HepG2 (cell line): ENCODE measurements around the gene EP300. TPM values are rescaled to one million over a fixed set of nuclear protein-coding genes. Genes with fewer than 3 reads are reported as not detected.
A peak's percentile ranks its signal among the peaks of the same experiment; 100 is the strongest.

ENCODE experiments used
- E2F2 ChIP-seq: sonication (generic); formaldehyde crosslinking; IDR thresholded peaks from 2 replicates; pipeline ENCODE4 v1.4.0; 2020; ENCODE audit warnings: missing genetic modification reagents, borderline replicate concordance
- EHMT2 ChIP-seq: fragments of 200-600 bp; sonication (generic); IDR thresholded peaks from 2 replicates; pipeline ENCODE4 v1.7.0; 2017; ENCODE audit warnings: antibody characterized with exemption, low read depth, low read length, borderline replicate concordance
- ELF3 ChIP-seq: IDR thresholded peaks from 2 replicates; pipeline ENCODE4 v1.6.1; 2016; ENCODE audit warnings: missing genetic modification reagents, missing compliant biosample characterization
- ELF4 ChIP-seq: sonication (generic); formaldehyde crosslinking; IDR thresholded peaks from 2 replicates; pipeline ENCODE4 v1.5.0; 2020; ENCODE audit warnings: missing genetic modification reagents, mild to moderate bottlenecking, moderate library complexity, borderline replicate concordance
- GATAD2A ChIP-seq: IDR thresholded peaks from 2 replicates; pipeline ENCODE4 v1.6.1; 2016
- GMEB1 ChIP-seq: sonication (generic); formaldehyde crosslinking; IDR thresholded peaks from 2 replicates; pipeline ENCODE4 v1.5.1; 2020; ENCODE audit warnings: missing genetic modification reagents, mild to moderate bottlenecking, borderline replicate concordance
- IKZF1 ChIP-seq: fragments of 450-650 bp; IDR thresholded peaks from 2 replicates; pipeline ENCODE4 v1.7.1; 2016
- KDM1A ChIP-seq: IDR thresholded peaks from 2 replicates; pipeline ENCODE4 v1.6.1; 2016; ENCODE audit warnings: missing compliant biosample characterization
- KDM5A ChIP-seq: fragments of 200-600 bp; sonication (generic); IDR thresholded peaks from 2 replicates; pipeline ENCODE4 v1.7.0; 2018; ENCODE audit warnings: antibody characterized with exemption, mild to moderate bottlenecking, low read length, borderline replicate concordance
- NPAS2 ChIP-seq: sonication (generic); formaldehyde crosslinking; IDR thresholded peaks from 2 replicates; pipeline ENCODE4 v1.8.0; 2022; ENCODE audit warnings: mild to moderate bottlenecking, missing genetic modification reagents, borderline replicate concordance
- PCBP1 ChIP-seq: fragments of 200-400 bp; formaldehyde crosslinking; IDR thresholded peaks from 2 replicates; pipeline ENCODE4 v1.6.1; 2017; ENCODE audit warnings: mild to moderate bottlenecking, low read depth, low read length, borderline replicate concordance
- POLR2AphosphoS2 ChIP-seq: IDR thresholded peaks from 2 replicates; pipeline ENCODE4 v1.6.1; 2011; ENCODE audit warnings: low read depth, low read length, improper control_type of control experiment
- PRMT3 ChIP-seq: sonication (generic); formaldehyde crosslinking; IDR thresholded peaks from 2 replicates; pipeline ENCODE4 v1.8.1; 2022; ENCODE audit warnings: low read depth, mild to moderate bottlenecking, moderate library complexity, missing genetic modification reagents, borderline replicate concordance
- SMAD3 ChIP-seq: sonication (generic); formaldehyde crosslinking; IDR thresholded peaks from 2 replicates; pipeline ENCODE4 v1.4.0; 2020; ENCODE audit warnings: missing genetic modification reagents
- SMARCE1 ChIP-seq: fragments of 450-650 bp; IDR thresholded peaks from 2 replicates; pipeline ENCODE4 v1.6.1; 2017; ENCODE audit warnings: borderline replicate concordance
- SNRNP70 ChIP-seq: fragments of 200-400 bp; formaldehyde crosslinking; IDR thresholded peaks from 2 replicates; pipeline ENCODE4 v1.6.1; 2017; ENCODE audit warnings: mild to moderate bottlenecking, low read depth, low read length, moderate library complexity
- SP5 ChIP-seq: IDR thresholded peaks from 2 replicates; pipeline ENCODE4 v1.6.1; 2016; ENCODE audit warnings: low read depth, borderline replicate concordance
- SRSF9 ChIP-seq: fragments of 200-400 bp; formaldehyde crosslinking; IDR thresholded peaks from 2 replicates; pipeline ENCODE4 v1.6.1; 2018; ENCODE audit warnings: borderline replicate concordance, mild to moderate bottlenecking, low read depth, low read length; ENCODE audit not compliant: insufficient read depth, poor library complexity, severe bottlenecking
- SUZ12 ChIP-seq: fragments of 150-350 bp; IDR thresholded peaks from 2 replicates; pipeline ENCODE4 v1.6.1; 2014; ENCODE audit warnings: low read depth, low read length
- TMF1 ChIP-seq: sonication (generic); formaldehyde crosslinking; IDR thresholded peaks from 2 replicates; pipeline ENCODE4 v1.8.1; 2022; ENCODE audit warnings: low read depth, missing genetic modification reagents
- ZBTB37 ChIP-seq: sonication (generic); formaldehyde crosslinking; IDR thresholded peaks from 2 replicates; pipeline ENCODE4 v1.4.0; 2020; ENCODE audit warnings: mild to moderate bottlenecking, missing genetic modification reagents
- ZGPAT ChIP-seq: IDR thresholded peaks from 2 replicates; pipeline ENCODE4 v1.6.1; 2016; ENCODE audit warnings: mild to moderate bottlenecking
- ZNF230 ChIP-seq: sonication (generic); formaldehyde crosslinking; IDR thresholded peaks from 2 replicates; pipeline ENCODE4 v1.4.0; 2020; ENCODE audit warnings: mild to moderate bottlenecking, missing genetic modification reagents
- ZNF83 ChIP-seq: sonication (generic); formaldehyde crosslinking; IDR thresholded peaks from 2 replicates; pipeline ENCODE4 v1.4.0; 2020; ENCODE audit warnings: missing genetic modification reagents, mild to moderate bottlenecking, borderline replicate concordance
- polyA plus RNA-seq, 8 experiments: library from polyadenylated mRNA; depleted of rRNA in 3 of 8; stranded (reverse) in 7 of 8; unstranded in 1 of 8; fragments of >200 nt; fragmentation: Illumina TruSeq in 4 of 8; extraction: Trizol in 4 of 8; gene quantifications; 2 replicates each; pipeline versions ENCODE4 v1.2.1 to v1.2.3, GENCODE V29; 2011 to 2016; ENCODE audit warnings: low read depth in 4 of 8, missing spikeins in 1 of 8, mixed read lengths in 1 of 8; ENCODE audit not compliant: insufficient read depth in 1 of 8
- total RNA-seq, 5 experiments: library from RNA; depleted of rRNA; stranded (reverse); fragments of >200 nt; fragmentation: Illumina TruSeq; extraction: Trizol; gene quantifications; 2 replicates each; pipeline ENCODE4 v1.2.3, GENCODE V29; 2016; ENCODE audit warnings: low read depth in 1 of 5

Gene EP300
- total and polyA plus RNA-seq, 2 of the 13 experiments (the other 11 are each of a cell fraction or from before 2014, with no cell fraction given), result 13.6 to 14.9 TPM

- no peak for TF ChIP-seq SMARCE1
- no peak for TF ChIP-seq NPAS2 (CRISPR knock-in tag)
- TF ChIP-seq TMF1 (CRISPR knock-in tag), result no peak
- 0 out of 2 replicates have a peak, but pooled peaks have one; percentile 67 for TF ChIP-seq PCBP1
- no peak; the same call in 1 of the 2 replicates for TF ChIP-seq ELF4
- no peak for TF ChIP-seq PRMT3 (CRISPR knock-in tag)
- no peak for TF ChIP-seq SMAD3 (CRISPR knock-in tag)
- no peak for TF ChIP-seq ELF3 (CRISPR knock-in tag)
- TF ChIP-seq IKZF1, result no peak
- TF ChIP-seq POLR2AphosphoS2, result peak; percentile 36; the same call in 1 of the 2 replicates
- no peak for TF ChIP-seq KDM1A
- no peak for TF ChIP-seq SRSF9
- no peak for TF ChIP-seq SUZ12
- TF ChIP-seq GATAD2A, result 0 out of 2 replicates have a peak, but pooled peaks have one; percentile 15
- peak; percentile 28; the same call in 1 of the 2 replicates for TF ChIP-seq SP5
- TF ChIP-seq ZBTB37 (CRISPR knock-in tag), result no peak
- TF ChIP-seq ZNF230 (CRISPR knock-in tag), result no peak
- TF ChIP-seq SNRNP70, result no peak
- no peak for TF ChIP-seq EHMT2
- TF ChIP-seq KDM5A, result 0 out of 2 replicates have a peak, but pooled peaks have one; percentile 24
- TF ChIP-seq GMEB1 (CRISPR knock-in tag), result peak; percentile 74
- TF ChIP-seq E2F2 (CRISPR knock-in tag), result no peak
- TF ChIP-seq ZGPAT (CRISPR knock-in tag), result peak; percentile 52; the same call in 1 of the 2 replicates
- 0 out of 2 replicates have a peak, but pooled peaks have one; percentile 77 for TF ChIP-seq ZNF83 (CRISPR knock-in tag)
Observed at GRCh38 chr22:41091132-41092022, 1.0 kb upstream of the EP300 start (continued).
